Hepatocyte (in vitro differentiated cells): Measurements from ENCODE around the gene GCA. TPM values are rescaled to one million over a fixed set of nuclear protein-coding genes. Genes with fewer than 3 reads are reported as not detected.

Source experiments
- DNase-seq: peaks from one replicate; pipeline ENCODE4 v3.0.0-alpha.2; 2016; ENCODE audit warnings: low spot score
- H2AFZ ChIP-seq: fragments of 200-600 bp; sonication (generic); 2 replicates; pipeline ENCODE4 v1.6.0; 2016; ENCODE audit warnings: antibody characterized with exemption, mild to moderate bottlenecking
- H3K27ac ChIP-seq: fragments of 200-600 bp; sonication (generic); 2 replicates; pipeline ENCODE4 v1.5.1; 2016; ENCODE audit warnings: mild to moderate bottlenecking
- H3K27me3 ChIP-seq: fragments of 200-600 bp; sonication (generic); 2 replicates; pipeline ENCODE4 v1.6.1; 2016
- H3K36me3 ChIP-seq: fragments of 200-600 bp; sonication (generic); replicated peaks from 2 replicates; pipeline ENCODE4 v1.5.1; 2016; ENCODE audit warnings: low read depth; ENCODE audit not compliant: insufficient read depth
- H3K4me1 ChIP-seq: fragments of 200-600 bp; sonication (generic); 2 replicates; pipeline ENCODE4 v1.5.1; 2016; ENCODE audit warnings: mild to moderate bottlenecking, moderate library complexity; ENCODE audit not compliant: insufficient read depth
- H3K4me2 ChIP-seq: fragments of 200-600 bp; sonication (generic); 2 replicates; pipeline ENCODE4 v1.6.0; 2016
- H3K4me3 ChIP-seq: fragments of 200-600 bp; sonication (generic); 2 replicates; pipeline ENCODE4 v1.5.1; 2016; ENCODE audit warnings: mild to moderate bottlenecking
- H3K79me2 ChIP-seq: fragments of 200-600 bp; sonication (generic); 2 replicates; pipeline ENCODE4 v1.6.0; 2017; ENCODE audit warnings: mild to moderate bottlenecking
- H3K9me2 ChIP-seq: fragments of 200-600 bp; sonication (generic); replicated peaks from 2 replicates; pipeline ENCODE4 v1.6.0; 2017; ENCODE audit warnings: mild to moderate bottlenecking; ENCODE audit not compliant: insufficient read depth
- H3K9me3 ChIP-seq: fragments of 200-600 bp; sonication (generic); 2 replicates; pipeline ENCODE4 v1.5.1; 2016; ENCODE audit warnings: low read depth, mild to moderate bottlenecking
- H4K20me1 ChIP-seq: fragments of 200-600 bp; sonication (generic); 2 replicates; pipeline ENCODE4 v1.6.0; 2016; ENCODE audit warnings: mild to moderate bottlenecking; ENCODE audit not compliant: insufficient read depth, poor library complexity, severe bottlenecking
- EZH2 ChIP-seq: fragments of 200-600 bp; sonication (generic); IDR thresholded peaks from 2 replicates; pipeline ENCODE4 v1.6.1; 2016; ENCODE audit warnings: antibody characterized with exemption, mild to moderate bottlenecking, borderline replicate concordance
- EZH2phosphoT487 ChIP-seq: fragments of 200-600 bp; sonication (generic); IDR thresholded peaks from one replicate; pipeline ENCODE4 v1.6.1; 2018; ENCODE audit warnings: antibody characterized with exemption, mild to moderate bottlenecking, low read depth, moderate library complexity; ENCODE audit not compliant: unreplicated experiment, severe bottlenecking
- WGBS: methylation state at CpG from one replicate; pipeline ENCODE4 v1.1.6; 2016; ENCODE audit warnings: low lambda C conversion rate; ENCODE audit errors: missing lambda C conversion rate; 5-methylcytosine and 5-hydroxymethylcytosine counted together
- polyA plus RNA-seq: library from polyadenylated mRNA; unstranded; fragments of >200 nt; fragmentation: Nextera tagmentation; extraction: Ambion mirVana; gene quantifications from 2 replicates; pipeline ENCODE4 v1.2.1, GENCODE V29; 2016
- total RNA-seq: library from RNA; depleted of rRNA; stranded (reverse); fragments of >200 nt; gene quantifications from 2 replicates; pipeline ENCODE4 v1.2.3, GENCODE V29; 2014
- TF ChIP-seq, protein P1 (sequence below): fragments of 200-600 bp; sonication (generic); IDR thresholded peaks from 2 replicates; pipeline ENCODE4 v1.5.1; 2016; ENCODE audit warnings: antibody characterized with exemption, mild to moderate bottlenecking; ENCODE audit not compliant: poor library complexity

The GCA gene
- total and polyA plus RNA-seq, 2 experiments from 2014 or later: 29.2 to 43.2 TPM

DNA sequence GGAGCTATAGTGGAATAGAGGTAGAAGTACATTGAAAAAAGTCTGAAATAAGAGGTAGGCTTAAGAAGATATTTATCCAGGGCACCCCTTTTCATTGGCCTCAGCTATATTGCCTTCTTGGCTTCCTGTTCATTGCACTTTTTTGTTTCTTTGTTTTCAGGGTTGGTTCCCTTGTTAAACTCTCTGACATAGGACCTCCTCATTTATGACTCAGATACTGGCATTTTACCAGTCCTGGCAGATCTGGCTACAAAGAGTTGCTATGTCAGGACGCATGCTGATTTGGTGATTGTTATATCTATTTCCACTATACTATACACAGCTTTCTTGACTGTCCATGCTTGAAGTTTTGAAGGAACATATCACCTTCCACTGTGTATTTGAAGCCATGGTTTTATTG, 60.0 kb downstream of the GCA start:
- no peaks in the 10 kb centered on the region for H3K4me1 ChIP-seq
- no peaks in the 10 kb centered on the region for H4K20me1 ChIP-seq
- no peak overlapping the region for H3K4me2 ChIP-seq
- TF ChIP-seq, protein P1, sequence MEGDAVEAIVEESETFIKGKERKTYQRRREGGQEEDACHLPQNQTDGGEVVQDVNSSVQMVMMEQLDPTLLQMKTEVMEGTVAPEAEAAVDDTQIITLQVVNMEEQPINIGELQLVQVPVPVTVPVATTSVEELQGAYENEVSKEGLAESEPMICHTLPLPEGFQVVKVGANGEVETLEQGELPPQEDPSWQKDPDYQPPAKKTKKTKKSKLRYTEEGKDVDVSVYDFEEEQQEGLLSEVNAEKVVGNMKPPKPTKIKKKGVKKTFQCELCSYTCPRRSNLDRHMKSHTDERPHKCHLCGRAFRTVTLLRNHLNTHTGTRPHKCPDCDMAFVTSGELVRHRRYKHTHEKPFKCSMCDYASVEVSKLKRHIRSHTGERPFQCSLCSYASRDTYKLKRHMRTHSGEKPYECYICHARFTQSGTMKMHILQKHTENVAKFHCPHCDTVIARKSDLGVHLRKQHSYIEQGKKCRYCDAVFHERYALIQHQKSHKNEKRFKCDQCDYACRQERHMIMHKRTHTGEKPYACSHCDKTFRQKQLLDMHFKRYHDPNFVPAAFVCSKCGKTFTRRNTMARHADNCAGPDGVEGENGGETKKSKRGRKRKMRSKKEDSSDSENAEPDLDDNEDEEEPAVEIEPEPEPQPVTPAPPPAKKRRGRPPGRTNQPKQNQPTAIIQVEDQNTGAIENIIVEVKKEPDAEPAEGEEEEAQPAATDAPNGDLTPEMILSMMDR: no peak
- TF ChIP-seq EZH2phosphoT487 (no peak), EZH2 (no peak)
- no peak for DNase-seq
- H3K79me2 ChIP-seq: no peaks in the 10 kb centered on the region
- no peaks in the 10 kb centered on the region for H3K36me3 ChIP-seq
- 82% methylated on average over 1 of the region's 1 CpG for WGBS
- no peaks in the 10 kb centered on the region for H3K9me3 ChIP-seq
- H3K27me3 ChIP-seq: no peaks in the 10 kb centered on the region
- no peaks in the 10 kb centered on the region for H3K9me2 ChIP-seq
- no peak overlapping the region for H2AFZ ChIP-seq
- H3K4me3 ChIP-seq: no peak overlapping the region
- no peak overlapping the region for H3K27ac ChIP-seq

Other genes starting within 250 kb of the GCA start
- 19.8 and 21.1 TPM in 2 replicates for gene GCG, start 191.9 kb upstream of the GCA start, total RNA-seq
- 4.4 and 100 TPM in 2 replicates for gene GCG, start 191.9 kb upstream of the GCA start, polyA plus RNA-seq
- gene FAP, start 100.7 kb upstream of the GCA start, total RNA-seq: 44.5 and 67.8 TPM in 2 replicates
- 38.1 and 40.4 TPM in 2 replicates for gene FAP, start 100.7 kb upstream of the GCA start, polyA plus RNA-seq
- 6.2 and 10.1 TPM in 2 replicates for gene IFIH1, start 25.4 kb upstream of the GCA start, total RNA-seq
- 1.7 and 7.1 TPM in 2 replicates for gene IFIH1, start 25.4 kb upstream of the GCA start, polyA plus RNA-seq